OCI-M2 (cell line): ENCODE results near the gene LRRC36.
"Not testable (repeated sequence)": the region's sequence is repeated elsewhere in the genome, so short reads cannot be mapped to it uniquely, and the experiment has no call there.

Experiments used
- DNase-seq: peaks from one replicate; lab custom pipeline; 2025; ENCODE audit not compliant: unreplicated experiment; lab: John Stamatoyannopoulos, UW

The LRRC36 gene

GRCh38 chr16:67341250-67341649 lies 14.6 kb downstream of the LRRC36 start:
- no peak for DNase-seq

- no peak for DNase-seq
Measured at GRCh38 chr16:67342616-67343015, 16.0 kb downstream of the LRRC36 start.

GRCh38 chr16:67345401-67345800 lies 18.8 kb downstream of the LRRC36 start:
- no peak for DNase-seq

- DNase-seq = no peak
Measured at GRCh38 chr16:67346341-67346740, 19.7 kb downstream of the LRRC36 start.

- no peak for DNase-seq
Measured at GRCh38 chr16:67349172-67349571, 22.6 kb downstream of the LRRC36 start.

- DNase-seq = no peak
Measured at GRCh38 chr16:67350324-67350723, 23.7 kb downstream of the LRRC36 start.

- DNase-seq = not testable (repeated sequence)
Measured at GRCh38 chr16:67352463-67352862, 25.8 kb downstream of the LRRC36 start.

GRCh38 chr16:67356396-67356795 lies 29.8 kb downstream of the LRRC36 start:
- DNase-seq = no peak

- no peak for DNase-seq
Measured at GRCh38 chr16:67357561-67357960, 30.9 kb downstream of the LRRC36 start.

- not testable (repeated sequence) for DNase-seq
Measured at GRCh38 chr16:67359540-67360269, 33.1 kb downstream of the LRRC36 start.

- no peak for DNase-seq
Measured at GRCh38 chr16:67361038-67361437, 34.4 kb downstream of the LRRC36 start.

GRCh38 chr16:67364600-67365235 lies 38.1 kb downstream of the LRRC36 start:
- no peak for DNase-seq

GRCh38 chr16:67370661-67371060 lies 44.0 kb downstream of the LRRC36 start:
- DNase-seq = no peak

- no peak for DNase-seq
Measured at GRCh38 chr16:67372664-67373063, 46.0 kb downstream of the LRRC36 start.

GRCh38 chr16:67376012-67376411 lies 49.4 kb downstream of the LRRC36 start:
- not testable (repeated sequence) for DNase-seq

GRCh38 chr16:67378642-67379041 lies 52.0 kb downstream of the LRRC36 start:
- DNase-seq = no peak

- DNase-seq = no peak
Measured at GRCh38 chr16:67383284-67383683, 56.7 kb downstream of the LRRC36 start.

GRCh38 chr16:67384778-67385510 lies 58.3 kb downstream of the LRRC36 start:
- no peak for DNase-seq

- DNase-seq = no peak
Measured at GRCh38 chr16:67386861-67387455, 60.3 kb downstream of the LRRC36 start.

- DNase-seq = no peak
Measured at GRCh38 chr16:67387479-67388079, 61.0 kb downstream of the LRRC36 start.

- no peak for DNase-seq
Measured at GRCh38 chr16:67388191-67388590, 61.6 kb downstream of the LRRC36 start.
